IPS-11a (cell line): ENCODE results near the gene RESF1.

Source experiments
- H3K4me3 ChIP-seq: one replicate; pipeline ENCODE4 v1.5.1; 2013; ENCODE audit warnings: low read depth, low read length, control low read depth

RESF1 gene

DNA sequence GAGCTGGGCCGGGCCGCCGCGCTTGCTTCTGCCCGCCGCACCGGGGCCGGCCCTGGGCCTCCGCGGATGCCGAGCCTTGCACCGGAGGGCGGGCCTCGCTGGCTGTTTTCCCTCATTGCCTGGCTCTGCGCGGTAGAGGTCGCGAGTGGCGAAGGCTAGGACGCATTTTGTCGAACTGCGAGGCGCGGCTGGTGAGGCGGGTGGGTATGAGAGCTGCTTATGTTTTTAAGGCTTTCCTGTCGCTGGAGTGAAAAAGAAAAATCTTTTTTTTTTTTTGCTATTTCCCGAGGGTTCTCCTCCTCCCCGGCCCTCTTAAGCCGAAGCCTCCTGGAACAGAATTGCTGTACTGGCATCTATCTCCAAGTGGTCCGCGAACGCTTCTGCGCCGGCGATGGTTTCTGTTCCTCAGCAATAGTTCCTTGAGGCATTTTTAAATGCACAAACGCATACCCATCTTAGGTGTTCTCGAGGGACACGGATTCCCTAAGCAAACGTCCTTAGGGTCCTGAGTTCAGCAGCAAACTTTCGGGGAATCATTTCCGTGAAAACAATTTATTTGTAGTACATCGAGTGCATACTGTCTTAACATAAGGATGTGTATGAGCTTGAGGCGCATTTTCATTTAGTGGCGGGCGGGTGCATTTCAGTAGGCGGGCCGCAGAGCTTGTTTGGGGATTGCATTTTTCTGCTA is 631 bp downstream of the RESF1 start:
- H3K4me3 ChIP-seq = peak overlapping the region; percentile 91

DNA sequence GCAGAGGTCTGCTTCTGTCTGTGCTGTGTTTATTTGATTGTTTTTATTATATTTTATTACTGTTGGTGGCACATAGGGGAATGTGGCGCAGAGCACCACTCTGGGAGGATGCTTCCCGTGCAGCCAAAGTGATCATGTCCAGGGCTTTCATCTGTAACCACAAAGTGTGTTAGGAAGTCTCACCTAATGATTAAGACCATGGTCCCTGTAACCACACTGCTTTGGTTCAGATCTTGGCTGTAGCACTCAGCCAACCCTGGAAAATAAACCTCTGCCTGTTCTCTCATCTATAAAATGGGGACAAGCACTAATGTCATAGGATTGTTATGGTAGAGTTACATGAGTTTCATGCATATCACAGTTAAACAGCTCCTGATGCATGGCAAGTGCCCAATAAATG is 1.9 kb downstream of the RESF1 start:
- H3K4me3 ChIP-seq = peak overlapping the region; percentile 91

DNA sequence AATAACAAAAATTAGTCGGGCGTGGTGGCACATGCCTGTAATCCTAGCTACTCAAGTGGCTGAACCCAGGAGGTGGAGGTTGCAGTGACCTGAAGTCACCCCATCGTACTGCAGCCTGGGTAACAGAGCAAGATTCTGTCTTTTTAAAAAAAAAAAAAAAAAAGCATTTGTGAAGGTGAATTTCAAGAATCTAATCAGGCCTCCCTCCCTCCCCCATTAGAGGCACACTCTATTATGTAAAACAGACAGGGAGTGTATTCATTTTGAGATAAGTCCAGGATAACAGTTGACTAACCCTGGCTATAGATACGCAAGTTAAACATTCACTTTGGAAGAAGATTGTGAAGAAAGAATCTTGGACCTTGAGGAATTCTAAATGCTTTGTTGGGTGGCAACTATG is 2.9 kb downstream of the RESF1 start:
- no peak overlapping the region for H3K4me3 ChIP-seq

DNA sequence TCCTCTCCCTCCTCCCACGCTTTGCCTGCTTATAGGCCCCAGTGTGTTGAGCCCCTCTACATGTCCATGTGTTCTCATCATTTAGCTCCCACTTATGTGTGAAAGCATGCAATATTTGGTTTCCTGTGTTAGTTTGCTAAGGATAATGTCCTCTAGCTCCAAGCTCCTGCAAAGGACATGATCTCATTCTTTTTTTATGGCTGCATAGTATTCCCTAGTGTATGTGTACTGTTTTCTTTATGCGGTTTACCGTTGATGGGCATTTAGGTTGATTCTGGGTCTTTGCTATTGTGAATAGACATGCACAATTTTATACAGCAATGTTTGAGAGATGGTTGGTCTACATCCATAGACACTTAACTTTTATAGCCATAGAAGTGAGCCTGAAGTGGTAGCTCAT is 5.1 kb downstream of the RESF1 start:
- no peak overlapping the region for H3K4me3 ChIP-seq

DNA sequence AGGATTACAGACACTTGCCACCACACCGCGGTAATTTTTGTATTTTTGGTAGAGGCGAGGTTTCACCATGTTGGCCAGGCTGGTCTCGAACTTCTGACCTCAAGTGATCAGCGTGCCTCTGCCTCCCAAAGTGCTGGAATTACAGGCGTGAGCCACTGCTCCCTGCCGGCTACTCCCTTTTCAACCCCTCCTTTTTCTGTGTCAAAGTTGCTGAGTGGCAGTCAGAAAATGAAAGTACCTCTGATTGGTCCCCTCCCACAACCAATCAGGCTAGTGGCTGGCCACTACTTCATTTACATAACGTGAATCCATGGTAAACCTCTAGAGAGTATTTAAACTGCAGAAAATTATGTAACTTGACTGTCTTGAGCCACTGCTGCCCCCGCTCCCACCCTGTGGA is 5.9 kb downstream of the RESF1 start:
- no peak overlapping the region for H3K4me3 ChIP-seq

DNA sequence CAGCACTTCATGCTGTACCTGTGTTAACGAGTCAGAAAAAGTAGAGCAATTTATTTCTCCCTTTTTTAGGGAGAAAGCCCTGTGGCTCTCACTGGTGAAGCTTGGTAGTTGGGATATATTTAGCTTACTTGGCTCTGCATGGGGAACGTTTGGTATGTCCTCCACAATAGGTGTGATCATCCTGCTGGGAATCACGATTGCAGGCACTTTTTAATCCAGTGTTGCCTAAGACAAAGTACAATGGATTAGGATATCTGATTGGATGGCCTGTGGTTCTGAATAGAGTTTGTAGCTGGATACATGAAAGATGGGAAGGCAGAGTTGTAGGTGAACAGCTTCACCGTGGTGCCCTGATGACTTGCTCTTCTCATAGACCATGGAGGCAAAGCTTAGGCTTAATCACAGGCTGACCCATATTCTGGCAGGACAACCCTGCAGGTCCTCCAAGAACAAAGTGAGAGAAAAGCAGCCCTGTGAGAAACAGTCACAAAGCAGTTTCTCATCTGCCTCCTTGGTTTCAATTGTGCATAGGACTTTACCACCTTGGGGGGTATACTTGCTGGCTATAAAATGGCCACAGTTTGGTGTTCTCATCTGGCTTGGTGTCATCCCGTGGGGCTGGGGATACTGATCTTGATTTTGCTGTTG is 7.5 kb downstream of the RESF1 start:
- no peak overlapping the region for H3K4me3 ChIP-seq

DNA sequence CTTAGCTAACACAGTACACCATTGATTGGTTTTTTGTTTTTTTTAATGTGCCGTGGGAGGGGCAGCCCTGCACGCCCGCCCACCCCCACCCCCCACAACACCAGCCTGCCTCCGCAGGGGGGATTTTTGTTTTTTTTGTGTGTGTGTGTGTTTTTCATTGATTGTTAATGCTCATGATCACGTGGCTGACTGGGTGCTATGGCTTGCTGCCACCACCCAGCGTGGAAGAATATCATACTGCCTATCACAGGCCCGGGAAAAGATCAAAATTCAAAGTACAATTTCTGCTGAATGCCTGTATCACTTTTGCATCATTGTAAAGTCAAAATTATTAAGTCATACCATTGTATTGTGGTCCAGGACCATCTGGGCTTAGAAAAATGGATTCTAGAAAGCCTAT is 8.3 kb downstream of the RESF1 start:
- H3K4me3 ChIP-seq = no peak overlapping the region

DNA sequence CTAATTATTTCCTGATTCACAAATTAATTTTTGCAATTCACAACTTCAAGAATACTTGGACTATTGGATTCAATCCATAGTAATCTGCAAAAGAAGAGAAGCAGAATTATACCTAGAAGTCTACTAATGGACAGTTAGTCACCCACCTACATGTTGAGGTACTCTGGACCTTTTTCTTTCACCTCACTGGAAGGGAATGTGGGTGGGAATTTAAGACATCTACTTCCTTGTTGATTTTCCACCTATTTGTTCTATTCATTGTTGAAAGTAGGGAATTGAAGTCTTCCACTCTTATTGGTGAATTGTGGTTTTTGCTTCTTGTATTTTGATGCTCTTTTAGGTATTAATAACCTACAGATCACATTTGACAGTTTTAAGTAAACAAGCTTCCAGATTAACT is 11.0 kb downstream of the RESF1 start:
- no peak overlapping the region for H3K4me3 ChIP-seq

DNA sequence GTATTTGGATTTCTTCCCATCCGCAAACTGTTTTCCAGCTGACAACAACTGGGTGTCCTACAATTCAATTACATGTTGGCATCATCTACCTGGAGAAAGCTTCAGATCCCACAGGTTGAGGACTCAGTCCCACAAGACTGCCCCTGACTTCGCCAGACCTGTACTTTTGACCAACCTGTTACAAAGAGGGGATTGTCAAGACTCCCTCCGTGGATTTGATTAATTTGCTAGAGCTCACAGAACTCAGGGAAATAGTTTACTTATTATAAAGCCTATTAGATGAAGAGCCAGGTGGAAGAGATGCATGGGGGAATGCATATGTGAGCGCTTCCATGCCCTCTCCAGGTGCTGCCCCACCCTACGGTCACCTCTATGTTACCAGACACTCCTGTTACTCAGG is 14.6 kb downstream of the RESF1 start:
- H3K4me3 ChIP-seq = no peak overlapping the region

DNA sequence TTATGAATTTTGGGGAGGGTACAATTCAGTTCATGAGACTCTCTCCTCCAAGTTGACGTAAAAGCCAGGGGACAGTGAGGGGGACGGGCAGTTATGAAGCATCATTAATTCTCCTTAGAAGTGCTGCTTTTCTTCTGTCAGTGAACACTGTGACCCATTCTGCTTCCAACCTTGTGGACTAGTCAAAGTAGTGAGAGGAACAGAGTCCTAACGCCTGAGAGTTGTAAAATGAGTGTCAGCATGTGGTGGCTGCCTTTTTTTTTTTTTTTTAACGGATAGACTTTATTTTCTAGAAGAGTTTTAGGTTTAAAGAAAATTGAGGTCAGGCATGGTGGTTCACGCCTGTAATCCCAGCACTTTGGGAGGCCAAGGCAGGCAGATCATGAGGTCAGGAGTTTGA is 15.5 kb downstream of the RESF1 start:
- H3K4me3 ChIP-seq = no peak overlapping the region

DNA sequence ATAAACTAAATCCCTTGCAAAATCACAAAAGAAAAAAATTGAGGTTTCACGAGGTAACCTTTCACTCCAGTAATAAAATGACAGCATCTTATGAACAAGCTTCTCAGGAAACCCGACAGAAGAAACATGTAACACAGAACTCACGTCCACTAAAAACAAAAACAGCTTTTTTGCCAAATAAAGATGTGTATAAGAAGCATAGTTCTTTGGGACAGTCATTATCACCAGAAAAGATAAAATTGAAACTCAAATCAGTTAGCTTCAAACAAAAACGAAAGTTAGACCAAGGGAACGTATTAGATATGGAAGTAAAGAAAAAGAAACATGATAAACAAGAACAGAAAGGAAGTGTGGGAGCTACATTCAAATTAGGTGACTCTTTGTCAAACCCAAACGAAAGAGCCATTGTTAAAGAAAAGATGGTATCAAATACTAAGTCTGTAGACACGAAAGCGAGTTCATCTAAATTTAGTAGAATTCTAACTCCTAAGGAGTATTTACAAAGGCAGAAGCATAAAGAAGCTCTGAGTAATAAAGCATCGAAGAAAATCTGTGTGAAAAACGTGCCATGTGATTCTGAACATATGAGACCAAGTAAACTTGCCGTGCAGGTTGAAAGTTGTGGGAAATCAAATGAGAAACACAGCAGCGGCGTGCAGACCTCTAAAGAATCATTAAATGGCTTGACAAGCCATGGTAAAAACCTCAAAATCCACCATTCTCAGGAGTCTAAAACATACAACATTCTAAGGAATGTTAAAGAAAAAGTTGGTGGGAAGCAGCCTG is 25.8 kb downstream of the RESF1 start:
- no peak overlapping the region for H3K4me3 ChIP-seq

DNA sequence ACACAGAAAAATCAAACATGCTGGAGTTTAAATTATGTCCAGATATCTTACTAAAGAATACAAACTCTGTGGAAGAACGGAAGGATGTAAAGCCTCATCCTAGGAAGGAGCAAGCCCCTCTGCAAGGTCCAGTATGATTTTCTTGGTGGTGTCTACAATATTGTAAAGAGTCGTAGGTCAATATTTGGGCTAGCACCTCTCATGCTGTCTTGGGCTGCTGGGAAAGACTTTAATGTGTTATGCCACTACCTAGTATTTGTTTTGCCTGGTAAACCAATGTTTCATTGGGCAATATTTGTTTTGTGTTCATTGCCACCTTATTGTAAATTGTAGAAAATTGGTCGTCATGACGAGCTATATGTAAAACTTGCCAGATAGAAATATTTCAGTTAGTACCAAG is 26.6 kb downstream of the RESF1 start:
- H3K4me3 ChIP-seq = no peak overlapping the region

DNA sequence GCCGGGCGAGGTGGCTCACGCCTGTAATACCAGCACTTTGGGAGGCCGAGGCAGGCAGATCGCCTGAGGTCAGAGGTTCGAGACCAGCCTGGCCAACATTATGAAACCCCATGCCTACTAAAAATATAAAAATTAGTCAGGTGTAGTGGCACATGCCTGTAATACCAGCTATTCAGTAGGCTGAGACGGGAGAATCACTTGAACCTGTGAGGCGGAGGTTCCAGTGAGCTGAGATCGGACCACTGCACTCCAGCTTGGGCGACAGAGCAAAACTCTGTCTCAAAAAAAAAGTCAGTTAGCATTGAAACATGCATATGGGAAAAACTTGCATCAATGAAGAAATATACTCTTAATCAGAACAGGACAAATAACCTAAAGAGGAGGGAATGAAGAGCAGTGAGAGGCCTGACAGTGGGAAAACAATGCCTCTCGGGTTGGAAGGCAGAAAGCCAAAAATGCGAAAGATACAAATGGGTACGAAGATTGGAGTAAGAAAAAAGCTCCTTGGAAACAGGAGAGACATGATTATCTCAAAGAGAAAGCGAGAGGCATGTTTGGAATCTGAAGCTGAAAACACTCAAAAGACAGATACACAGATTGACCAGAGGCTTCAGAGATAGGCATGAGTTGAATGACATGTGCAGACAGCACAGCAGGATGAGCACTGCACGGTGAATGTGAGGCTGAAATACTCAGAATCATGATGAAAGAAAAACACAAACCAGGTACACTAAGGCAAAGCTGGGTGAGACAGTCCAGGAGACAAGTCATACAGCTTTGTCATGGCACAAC is 30.6 kb downstream of the RESF1 start:
- H3K4me3 ChIP-seq = no peak overlapping the region

DNA sequence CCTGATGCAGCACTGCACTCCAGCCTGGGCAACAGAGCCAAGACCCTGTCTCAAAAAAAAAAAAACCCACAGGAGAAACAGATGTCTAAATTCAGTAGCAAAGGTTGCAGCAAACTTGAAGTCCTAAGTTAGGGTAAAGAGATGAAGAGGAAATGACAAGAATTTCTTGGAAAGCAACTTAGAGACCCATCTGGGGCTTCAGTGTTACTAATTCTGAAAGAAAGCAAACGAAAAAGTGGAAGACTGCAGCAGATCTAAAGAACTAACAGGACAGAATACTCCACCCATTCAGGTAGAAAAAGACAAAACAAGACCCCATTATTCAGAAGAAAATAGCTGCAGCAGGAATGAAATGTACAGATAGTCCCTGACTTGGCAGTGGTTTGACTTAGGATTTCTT is 31.9 kb downstream of the RESF1 start:
- H3K4me3 ChIP-seq = no peak overlapping the region

DNA sequence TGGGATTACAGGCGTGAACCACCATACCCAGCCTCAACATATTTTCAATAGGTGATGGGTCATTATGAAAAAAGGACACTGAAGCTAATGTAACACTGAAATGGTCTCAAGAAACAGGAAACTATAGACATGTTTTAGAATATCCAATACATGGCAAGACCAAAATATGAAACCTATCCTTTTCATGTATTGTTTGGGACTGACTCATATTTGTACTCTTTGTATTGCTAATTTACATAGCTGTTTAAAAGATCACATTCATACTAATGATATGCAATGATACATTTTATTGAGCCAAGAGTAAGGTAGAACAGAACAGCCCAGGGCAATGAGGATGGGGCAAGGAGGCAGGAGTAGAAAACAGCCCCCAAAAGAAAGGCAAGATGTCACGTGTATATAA is 32.6 kb downstream of the RESF1 start:
- no peak overlapping the region for H3K4me3 ChIP-seq

DNA sequence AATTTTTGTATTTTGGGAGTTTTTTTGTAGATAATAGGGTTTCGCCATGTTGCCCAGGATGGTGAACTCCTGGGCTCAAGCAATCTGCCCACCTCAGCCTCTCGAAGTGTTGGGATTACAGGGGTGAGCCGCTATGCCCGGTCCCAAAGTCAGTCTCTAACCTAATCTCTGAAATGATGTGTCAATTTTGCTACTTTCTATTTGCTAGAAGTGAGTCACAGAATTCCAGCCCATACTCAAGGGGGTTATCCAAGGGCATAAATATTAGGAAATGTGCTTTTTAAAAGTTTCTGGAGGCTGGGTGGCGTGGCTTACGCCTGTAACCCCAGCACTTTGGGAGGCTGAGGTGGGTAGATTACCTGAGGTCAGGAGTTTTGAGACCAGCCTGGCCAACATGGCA is 40.5 kb downstream of the RESF1 start:
- H3K4me3 ChIP-seq = no peak overlapping the region

DNA sequence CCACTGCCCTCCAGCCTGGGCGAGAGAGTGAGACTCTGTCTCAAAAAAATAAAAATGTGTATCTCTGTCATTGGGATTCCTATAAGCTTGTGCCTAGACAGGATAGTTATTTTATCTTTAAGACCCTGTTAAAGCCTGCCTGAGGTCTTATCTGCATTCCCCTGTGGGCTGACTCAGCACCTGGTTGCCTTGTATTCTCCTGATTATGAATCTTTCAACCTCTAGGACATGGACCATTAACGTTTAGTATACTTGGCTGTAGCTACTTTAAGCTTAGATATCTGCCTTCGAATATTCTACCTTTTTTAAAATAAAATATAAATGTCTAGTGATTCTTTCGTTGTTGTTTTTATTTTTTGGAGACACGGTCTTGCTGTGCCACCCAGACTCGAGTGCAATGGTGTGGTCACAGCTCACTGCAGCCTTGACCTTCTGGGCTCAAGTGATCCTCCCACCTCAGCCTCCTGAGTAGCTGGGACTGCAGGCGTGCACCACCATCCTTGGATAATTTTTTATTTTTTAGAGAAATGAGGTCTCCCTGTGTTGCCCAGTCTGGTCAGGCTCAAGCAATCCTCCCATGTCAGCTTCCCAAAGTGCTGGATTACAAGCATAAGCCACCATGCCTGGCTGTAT is 41.3 kb downstream of the RESF1 start:
- no peak overlapping the region for H3K4me3 ChIP-seq

DNA sequence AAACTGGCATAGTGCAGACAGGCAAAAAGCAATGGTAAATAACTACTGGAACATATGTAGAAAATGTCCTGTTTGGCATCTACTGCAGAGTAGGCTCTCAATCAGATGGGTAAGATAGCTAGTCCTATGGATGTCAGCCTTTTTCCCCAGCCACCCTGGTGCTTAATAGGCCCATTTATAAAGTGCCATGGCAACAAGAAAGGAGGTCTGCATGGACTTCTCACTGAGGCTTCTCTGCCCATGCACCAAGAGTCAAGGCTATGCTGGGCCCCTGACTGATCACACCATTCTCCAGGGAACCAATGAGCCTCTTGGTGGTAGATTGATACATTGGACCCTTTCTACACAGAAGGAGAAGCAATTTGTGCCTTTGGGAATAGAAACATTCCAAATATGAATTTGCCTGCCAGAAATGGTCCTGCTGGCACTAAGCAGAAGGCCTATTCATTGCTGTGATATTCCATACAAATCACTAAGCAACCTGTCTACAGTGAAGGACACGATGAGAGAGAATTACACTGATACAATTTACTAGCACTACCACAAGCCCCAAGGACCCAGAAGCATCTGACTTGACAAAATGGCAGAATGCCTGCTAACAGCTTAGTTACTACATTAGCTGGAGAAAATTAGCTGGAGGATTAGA is 43.8 kb downstream of the RESF1 start:
- H3K4me3 ChIP-seq = no peak overlapping the region

DNA sequence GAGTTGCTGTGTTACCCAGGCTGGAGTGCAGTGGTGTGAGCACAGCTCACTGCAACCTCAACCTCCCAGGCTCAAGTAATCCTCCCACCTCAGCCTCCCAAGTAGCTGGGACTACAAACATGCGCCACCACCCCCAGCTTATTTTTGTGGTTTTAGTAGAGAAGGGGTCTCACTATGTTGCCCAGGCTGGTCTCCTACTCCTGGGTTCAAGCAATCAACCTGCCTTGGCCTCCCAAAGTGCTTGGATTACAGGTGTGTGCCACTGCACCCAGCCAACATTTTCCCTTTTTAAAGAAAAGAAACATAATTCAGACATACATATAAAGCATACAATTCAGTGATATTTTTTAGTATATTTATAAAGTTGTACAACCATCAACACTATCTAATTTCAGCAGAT is 44.4 kb downstream of the RESF1 start:
- no peak overlapping the region for H3K4me3 ChIP-seq

DNA sequence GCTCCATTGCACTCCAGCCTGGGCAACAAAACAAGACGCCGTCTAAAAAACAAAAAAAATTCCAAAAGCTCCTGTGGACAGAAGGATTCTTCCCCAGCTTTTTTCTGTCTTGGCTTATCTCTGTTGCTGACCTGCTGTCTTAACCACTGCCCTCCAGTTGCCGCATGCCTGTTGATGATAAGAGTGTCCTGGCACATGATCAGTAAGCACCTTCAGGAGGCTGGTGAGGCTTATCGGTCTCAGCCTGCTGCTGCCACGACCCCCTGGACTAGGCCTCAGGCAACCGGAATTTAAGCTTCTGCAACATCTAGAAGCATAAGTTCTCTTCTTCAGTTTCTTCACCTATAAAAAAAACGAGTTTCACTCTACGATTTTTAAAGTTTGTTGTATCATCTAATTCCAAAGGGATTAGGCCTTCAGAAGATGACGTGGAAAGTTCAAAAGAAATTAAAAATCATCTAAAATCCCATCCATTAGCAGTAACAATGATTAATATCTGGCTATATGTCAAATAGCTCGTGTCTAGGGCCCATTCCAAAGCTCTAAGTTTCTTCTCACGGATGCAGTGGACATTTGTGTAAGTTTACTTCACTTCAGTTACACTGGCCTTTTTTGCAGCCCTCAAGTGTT is 46.4 kb downstream of the RESF1 start:
- H3K4me3 ChIP-seq = no peak overlapping the region
